Skin epidermis (tissue), 12 donors: ENCODE measurements around the gene COQ10A.
"Not testable (repeated sequence)": the region's sequence is repeated elsewhere in the genome, so short reads cannot be mapped to it uniquely, and the experiment has no call there.

Experiments
- H3K27ac ChIP-seq, 21 experiments: fragments of 200-600 bp; sonication (generic) in 11 of 21; one replicate each; pipeline ENCODE4 v1.5.0; 2020; ENCODE audit warnings: mild to moderate bottlenecking in 3 of 21, inconsistent platforms in 2 of 21, moderate library complexity in 2 of 21
- H3K4me3 ChIP-seq, 7 experiments: fragments of 200-600 bp; sonication (generic) in 2 of 7; one replicate each; pipeline ENCODE4 v1.5.0; 2020; ENCODE audit warnings: inconsistent platforms in 2 of 7, mild to moderate bottlenecking in 2 of 7, moderate library complexity in 1 of 7

The COQ10A gene

GRCh38 chr12:56241424-56242303 is 25.1 kb upstream of the COQ10A start:
- no peak overlapping the region for H3K27ac ChIP-seq

GRCh38 chr12:56242986-56243385 is 23.8 kb upstream of the COQ10A start:
- Histone ChIP-seq H3K27ac (no peak overlapping the region), H3K4me3 (no peak overlapping the region)

More at GRCh38 chr12:56241424-56242303, 25.1 kb upstream of the COQ10A start:
- no peak overlapping the region for H3K4me3 ChIP-seq

- Histone ChIP-seq H3K4me3 (no peak overlapping the region), H3K27ac (no peak overlapping the region)
Measured at GRCh38 chr12:56243731-56244181, 23.0 kb upstream of the COQ10A start.

GRCh38 chr12:56244494-56244893 is 22.2 kb upstream of the COQ10A start:
- no peak overlapping the region for H3K27ac ChIP-seq
- no peak overlapping the region for H3K4me3 ChIP-seq

GRCh38 chr12:56247923-56248322 is 18.8 kb upstream of the COQ10A start:
- H3K4me3 ChIP-seq, result no peak overlapping the region
- peak overlapping the region in 1 of 21 experiments; percentile 35 for H3K27ac ChIP-seq

- Histone ChIP-seq H3K27ac (no peak overlapping the region), H3K4me3 (no peak overlapping the region)
Measured at GRCh38 chr12:56248711-56249110, 18.0 kb upstream of the COQ10A start.

GRCh38 chr12:56252649-56253048 is 14.1 kb upstream of the COQ10A start:
- no peak overlapping the region for H3K4me3 ChIP-seq
- no peak overlapping the region for H3K27ac ChIP-seq

GRCh38 chr12:56253091-56253490 is 13.7 kb upstream of the COQ10A start:
- no peak overlapping the region for H3K27ac ChIP-seq
- H3K4me3 ChIP-seq, result no peak overlapping the region

GRCh38 chr12:56255671-56256070 is 11.1 kb upstream of the COQ10A start:
- H3K4me3 ChIP-seq, result no peak overlapping the region
- H3K27ac ChIP-seq, result no peak overlapping the region

GRCh38 chr12:56256326-56256960 is 10.3 kb upstream of the COQ10A start:
- H3K27ac ChIP-seq, result peak overlapping the region in 6 of 21 experiments; percentile 17 to 94 (median 64)
- H3K4me3 ChIP-seq, result peak overlapping the region in 1 of 7 experiments; percentile 91

- peak overlapping the region in 18 of 21 experiments; percentile 75 to 97 (median 91) for H3K27ac ChIP-seq
- H3K4me3 ChIP-seq, result peak overlapping the region; percentile 70 to 93 (median 91)
Measured at GRCh38 chr12:56257071-56257470, 9.7 kb upstream of the COQ10A start.

GRCh38 chr12:56257491-56258067 is 9.2 kb upstream of the COQ10A start:
- Histone ChIP-seq H3K27ac (peak overlapping the region; percentile 75 to 97 (median 91)), H3K4me3 (peak overlapping the region; percentile 70 to 93 (median 91))

- peak within 1 kb of the TSS; percentile 70 to 93 (median 91) for H3K4me3 ChIP-seq
- H3K27ac ChIP-seq, result peak within 1 kb of the TSS; percentile 75 to 97 (median 91)
Measured at GRCh38 chr12:56258068-56258819, 8.5 kb upstream of the COQ10A start, which contains the start of gene ANKRD52. TSS of gene ANKRD52 (minus strand) at chr12:56258384. CDS start at chr12:56258269, 115 bp downstream.

GRCh38 chr12:56258820-56259183 is 7.9 kb upstream of the COQ10A start:
- peak overlapping the region; percentile 70 to 93 (median 91) for H3K4me3 ChIP-seq

GRCh38 chr12:56260380-56260779 is 6.4 kb upstream of the COQ10A start:
- Histone ChIP-seq H3K27ac (no peak overlapping the region), H3K4me3 (no peak overlapping the region)

More at GRCh38 chr12:56258820-56259183, 7.9 kb upstream of the COQ10A start:
- H3K27ac ChIP-seq, result peak overlapping the region in 20 of 21 experiments; percentile 75 to 97 (median 91)

- H3K27ac ChIP-seq, result peak overlapping the region in 2 of 21 experiments; percentile 54 to 63
- no peak overlapping the region for H3K4me3 ChIP-seq
Measured at GRCh38 chr12:56260921-56261320, 5.8 kb upstream of the COQ10A start.

- peak overlapping the region in 5 of 21 experiments; percentile 9 to 63 (median 45) for H3K27ac ChIP-seq
- no peak overlapping the region for H3K4me3 ChIP-seq
Measured at GRCh38 chr12:56261503-56262232, 5.1 kb upstream of the COQ10A start.

- H3K4me3 ChIP-seq, H3K27ac ChIP-seq: not testable (repeated sequence)
Measured at GRCh38 chr12:56262955-56263354, 3.8 kb upstream of the COQ10A start.
